Activated CD4-positive, CD25-positive, alpha-beta regulatory T cell (primary cell): ENCODE results near the gene ZC2HC1C.
"Not testable (repeated sequence)": the region's sequence is repeated elsewhere in the genome, so short reads cannot be mapped to it uniquely, and the experiment has no call there.

ENCODE experiments used
- DNase-seq, 4 experiments: peaks; one replicate each; lab custom pipeline; 2025; lab: John Stamatoyannopoulos, UW

The ZC2HC1C gene

GRCh38 chr14:75094896-75095295 is 25.5 kb downstream of the ZC2HC1C start:
- no peak for DNase-seq

DNA sequence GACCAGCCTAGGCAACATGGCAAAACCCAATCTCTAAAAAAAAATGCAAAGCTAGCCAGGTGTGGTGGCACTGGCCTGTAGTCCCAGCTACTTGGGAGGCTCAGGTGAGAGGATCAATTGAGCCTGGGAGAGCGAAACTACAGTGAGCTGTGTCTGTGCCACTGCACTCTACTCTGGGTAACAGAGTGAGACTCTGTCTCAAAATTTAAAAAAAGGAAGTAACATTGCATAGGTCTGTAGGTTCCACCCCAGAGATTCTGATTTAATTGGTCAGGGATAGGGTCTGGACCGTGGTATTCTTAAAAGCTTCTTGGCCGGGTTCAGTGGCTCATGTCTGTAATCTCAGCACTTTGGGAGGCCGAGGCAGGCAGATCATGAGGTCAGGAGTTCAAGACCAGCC is 26.2 kb downstream of the ZC2HC1C start:
- DNase-seq: no peak

GRCh38 chr14:75096959-75097358 is 27.5 kb downstream of the ZC2HC1C start:
- no peak for DNase-seq

- DNase-seq: no peak
Observed at GRCh38 chr14:75098212-75098611, 28.8 kb downstream of the ZC2HC1C start.

GRCh38 chr14:75098682-75099081 is 29.2 kb downstream of the ZC2HC1C start:
- DNase-seq: no peak

DNA sequence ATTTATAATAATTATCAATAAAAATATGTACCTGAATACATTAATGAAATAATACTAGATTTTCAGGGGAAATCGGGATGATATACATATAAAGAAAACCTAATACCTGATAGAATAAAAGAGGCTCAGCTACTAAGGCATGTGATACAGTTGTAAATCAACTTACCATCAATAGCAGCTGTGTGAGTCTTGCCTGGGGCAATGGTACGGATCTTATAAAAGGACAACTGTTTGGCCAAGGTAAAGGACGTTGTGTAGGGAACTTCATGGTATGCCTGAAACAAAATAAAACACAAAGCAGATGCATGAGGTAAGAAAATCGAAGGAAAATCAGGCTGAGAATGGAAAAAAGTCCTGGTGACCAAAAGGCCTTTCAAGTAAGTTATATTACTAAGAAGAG is 32.0 kb downstream of the ZC2HC1C start:
- no peak for DNase-seq

- DNase-seq: no peak
Observed at GRCh38 chr14:75107186-75107585, 37.7 kb downstream of the ZC2HC1C start.

- no peak for DNase-seq
Observed at GRCh38 chr14:75109877-75110276, 40.4 kb downstream of the ZC2HC1C start.

DNA sequence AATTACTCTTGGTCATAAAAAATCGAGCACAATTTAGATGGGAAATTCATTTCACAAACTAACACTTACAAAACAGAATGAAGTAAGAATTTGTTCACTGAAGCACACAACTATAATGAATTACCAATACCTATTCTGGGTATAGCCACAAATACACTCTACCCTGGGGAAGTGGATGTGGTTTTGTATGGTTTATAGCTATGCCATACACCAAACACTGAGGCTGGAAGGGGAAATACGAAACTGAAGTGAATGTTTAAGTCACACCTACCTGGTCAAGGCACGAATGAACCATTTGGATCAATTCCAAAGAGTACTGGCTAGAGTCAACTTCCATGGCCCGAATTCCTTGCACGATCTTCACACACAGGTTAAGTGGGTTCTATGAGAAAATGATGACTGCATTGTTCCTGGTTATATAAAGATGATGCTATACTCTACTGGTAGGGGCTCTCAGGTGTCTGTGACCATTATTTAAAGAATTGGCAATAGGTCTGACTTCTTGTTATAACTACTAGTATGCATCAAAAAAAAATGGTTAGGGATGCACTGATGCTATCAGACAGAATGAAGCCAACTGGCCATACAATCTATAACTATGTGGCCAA is 44.6 kb downstream of the ZC2HC1C start:
- DNase-seq: no peak

DNA sequence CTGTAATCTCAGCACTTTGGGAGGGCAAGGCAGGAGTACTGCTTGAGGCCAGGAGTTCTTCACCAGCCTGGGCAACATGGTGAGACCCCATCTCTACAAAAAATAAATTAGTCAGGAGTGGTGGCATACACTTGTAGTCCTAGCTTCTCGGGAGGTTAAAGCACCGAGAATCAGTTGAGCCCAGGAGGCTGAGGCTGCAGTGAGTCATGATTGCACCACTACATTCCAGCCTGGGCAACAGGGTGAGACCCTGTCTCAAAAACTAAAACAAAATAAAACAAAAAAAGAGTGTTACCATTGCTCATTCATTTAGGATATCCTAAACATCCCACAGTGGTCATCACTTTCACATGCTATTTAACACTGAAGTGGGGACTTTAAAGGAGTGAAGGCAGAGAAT is 49.6 kb downstream of the ZC2HC1C start:
- no peak for DNase-seq

GRCh38 chr14:75120541-75121291 is 51.3 kb downstream of the ZC2HC1C start:
- DNase-seq: no peak

DNA sequence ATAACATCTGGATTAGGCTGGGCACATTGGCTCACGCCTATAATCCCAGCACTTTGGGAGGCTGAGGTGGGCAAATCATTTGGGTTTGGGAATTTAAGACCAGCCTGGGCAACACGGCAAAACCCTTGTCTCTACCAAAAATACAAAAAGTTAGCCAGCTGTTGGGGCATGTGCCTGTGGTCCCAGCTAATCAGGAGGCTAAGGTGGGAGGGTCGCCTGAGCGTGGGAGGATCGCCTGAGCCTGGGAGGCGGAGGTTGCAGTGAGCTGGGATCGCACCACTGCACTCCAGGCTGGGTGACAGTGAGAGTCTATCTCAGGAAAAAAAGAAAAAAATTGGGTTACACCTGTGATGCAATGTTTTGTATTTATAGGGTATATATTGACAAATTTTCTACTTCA is 52.1 kb downstream of the ZC2HC1C start:
- DNase-seq: no peak

GRCh38 chr14:75123991-75124390 is 54.5 kb downstream of the ZC2HC1C start:
- no peak for DNase-seq

DNA sequence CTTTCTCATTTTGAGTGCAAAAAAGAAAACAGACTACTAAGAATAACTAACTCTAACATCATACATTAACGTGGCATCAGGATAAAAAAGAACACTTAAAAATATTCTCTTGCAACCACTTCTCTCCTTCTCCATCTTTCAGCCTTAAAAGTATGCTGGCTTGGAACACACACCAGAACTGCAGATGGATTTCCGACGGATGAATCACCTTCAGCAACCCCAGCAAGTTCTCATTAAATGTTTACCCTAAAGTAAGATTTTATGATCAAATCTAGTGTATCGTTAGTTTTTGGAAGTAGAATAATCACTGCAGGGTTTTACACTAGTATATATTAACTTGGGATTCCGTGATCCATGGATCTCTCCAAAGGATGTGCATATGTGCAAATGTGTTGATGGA is 56.2 kb downstream of the ZC2HC1C start:
- DNase-seq: no peak

- no peak for DNase-seq
Observed at GRCh38 chr14:75126121-75126544, 56.7 kb downstream of the ZC2HC1C start.

GRCh38 chr14:75126679-75127473 is 57.4 kb downstream of the ZC2HC1C start, which contains the start of gene NEK9:
Gene NEK9, minus strand, starts transcription at chr14:75127048. Its CDS starts 127 bp downstream, at chr14:75126921.
- peak; percentile 80 to 85 (median 83) for DNase-seq

GRCh38 chr14:75127474-75127820 is 58.0 kb downstream of the ZC2HC1C start:
- not testable (repeated sequence) for DNase-seq

DNA sequence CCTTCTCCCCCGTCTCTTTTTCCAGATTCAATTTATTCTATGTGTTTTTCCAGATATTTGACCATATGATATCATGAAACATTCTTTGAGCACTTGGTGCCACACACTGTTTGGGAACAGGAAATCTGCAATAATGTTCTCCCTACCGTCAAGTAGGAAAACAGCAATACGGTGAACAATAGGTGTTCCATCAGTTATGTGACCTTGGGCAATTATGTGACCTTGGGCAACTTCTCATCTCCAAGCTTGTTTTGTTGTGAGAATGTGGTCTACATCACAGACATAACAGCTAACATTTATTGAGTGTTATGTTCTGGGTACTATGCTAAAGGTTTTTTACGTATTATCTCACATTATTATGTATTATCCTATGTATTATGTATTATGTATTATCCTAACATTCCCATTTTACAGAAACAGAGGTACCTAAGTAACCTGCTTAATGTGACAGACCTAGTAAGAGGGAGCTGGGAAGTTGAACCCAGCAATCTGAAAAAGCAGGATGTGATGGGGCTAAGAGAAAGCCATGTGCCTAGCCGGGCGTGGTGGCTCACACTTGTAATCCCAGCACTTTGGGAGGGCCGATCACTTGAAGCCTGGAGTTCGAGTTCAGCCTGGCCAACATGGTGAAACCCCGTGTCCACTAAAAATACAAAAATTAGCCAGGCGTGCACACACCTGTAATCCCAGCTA is 58.6 kb downstream of the ZC2HC1C start:
- DNase-seq: no peak

GRCh38 chr14:75128596-75128990 is 59.2 kb downstream of the ZC2HC1C start:
- DNase-seq: no peak
